NT2/D1 (cell line): Measurements from ENCODE around the gene ZNF611.

Experiments used
- DNase-seq: peaks from one replicate; pipeline ENCODE4 v3.0.0-alpha.2; 2011; ENCODE audit warnings: low read depth, low spot score
- H3K27me3 ChIP-seq: 2 replicates; pipeline ENCODE4 v1.6.0; 2011; ENCODE audit warnings: mild to moderate bottlenecking; ENCODE audit not compliant: insufficient read length, insufficient read depth
- H3K36me3 ChIP-seq: 2 replicates; pipeline ENCODE4 v1.6.1; 2011; ENCODE audit warnings: mild to moderate bottlenecking, low read length, mixed read lengths; ENCODE audit not compliant: insufficient read depth, insufficient read length
- H3K4me1 ChIP-seq: 2 replicates; pipeline ENCODE4 v1.5.1; 2011; ENCODE audit not compliant: insufficient read depth, insufficient read length
- H3K4me3 ChIP-seq: 2 replicates; pipeline ENCODE4 v1.5.1; 2011; ENCODE audit warnings: low read depth; ENCODE audit not compliant: insufficient read length
- H3K9ac ChIP-seq: 2 replicates; pipeline ENCODE4 v1.6.0; 2011; ENCODE audit warnings: low read depth; ENCODE audit not compliant: insufficient read length
- H3K9me3 ChIP-seq: 2 replicates; pipeline ENCODE4 v1.5.1; 2011; ENCODE audit warnings: mild to moderate bottlenecking, low read length; ENCODE audit not compliant: insufficient read depth
- SUZ12 ChIP-seq: IDR thresholded peaks from 2 replicates; pipeline ENCODE4 v1.6.1; 2011; ENCODE audit not compliant: insufficient read length, insufficient read depth; ENCODE audit errors: extremely low read depth
- YY1 ChIP-seq: IDR thresholded peaks from 2 replicates; pipeline ENCODE4 v1.6.1; 2011; ENCODE audit not compliant: insufficient read length, insufficient read depth
- ZNF274 ChIP-seq: IDR thresholded peaks from 2 replicates; pipeline ENCODE4 v1.6.1; 2011; ENCODE audit warnings: mild to moderate bottlenecking, low read depth, low read length

Gene ZNF611

DNA sequence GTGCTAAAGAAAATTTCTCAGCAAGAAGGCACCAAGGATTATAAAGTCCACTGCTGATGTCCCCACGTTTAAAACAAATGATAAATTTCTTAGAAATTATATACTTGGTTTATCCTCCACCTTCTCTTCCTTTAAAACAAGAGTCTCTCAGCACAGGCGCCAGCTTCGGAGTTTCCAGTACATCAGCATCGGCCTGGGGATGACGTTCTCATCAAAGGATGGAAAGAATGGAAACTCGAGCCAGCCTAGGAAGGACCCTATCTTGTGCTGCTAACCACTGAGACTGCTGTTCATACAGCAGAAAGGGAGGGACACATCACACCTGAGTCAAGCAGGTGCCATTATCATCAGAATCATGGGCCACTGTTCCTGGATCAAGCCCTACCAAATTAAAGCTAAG is 66.9 kb downstream of the ZNF611 start:
- no peak overlapping the region for H3K9ac ChIP-seq
- H3K4me1 ChIP-seq: peaks cover 2% of the 10 kb centered on the region
- DNase-seq: no peak
- TF ChIP-seq SUZ12 (no peak), ZNF274 (no peak), YY1 (no peak)
- no peaks in the 10 kb centered on the region for H3K9me3 ChIP-seq
- H3K4me3 ChIP-seq: no peak overlapping the region
- H3K27me3 ChIP-seq: no peaks in the 10 kb centered on the region
- peaks cover 34% of the 10 kb centered on the region for H3K36me3 ChIP-seq

DNA sequence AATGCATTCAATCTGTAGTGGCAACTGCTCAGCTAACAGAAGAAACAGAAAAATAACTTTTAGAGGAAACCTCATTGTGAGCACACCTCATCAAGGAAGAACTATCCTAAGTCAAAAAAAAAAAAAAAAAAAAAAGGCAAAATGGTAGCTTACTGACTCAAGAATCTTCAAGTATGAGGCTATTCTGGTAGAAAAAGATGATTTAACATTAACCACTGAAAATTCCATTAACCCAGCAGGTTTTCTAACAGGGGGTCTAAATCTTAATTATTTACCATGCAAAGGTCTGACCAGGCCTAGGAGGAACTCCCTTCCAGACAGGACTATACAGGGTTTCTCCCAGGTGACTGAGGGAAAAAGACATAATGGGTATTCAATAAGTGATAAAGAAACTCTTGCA is 68.3 kb downstream of the ZNF611 start:
- Histone ChIP-seq H3K4me1 (peaks cover 2% of the 10 kb centered on the region), H3K27me3 (no peaks in the 10 kb centered on the region), H3K36me3 (peaks cover 41% of the 10 kb centered on the region), H3K9ac (no peak overlapping the region), H3K4me3 (no peak overlapping the region), H3K9me3 (no peaks in the 10 kb centered on the region)
- DNase-seq: no peak
- TF ChIP-seq YY1 (no peak), SUZ12 (no peak), ZNF274 (no peak)

DNA sequence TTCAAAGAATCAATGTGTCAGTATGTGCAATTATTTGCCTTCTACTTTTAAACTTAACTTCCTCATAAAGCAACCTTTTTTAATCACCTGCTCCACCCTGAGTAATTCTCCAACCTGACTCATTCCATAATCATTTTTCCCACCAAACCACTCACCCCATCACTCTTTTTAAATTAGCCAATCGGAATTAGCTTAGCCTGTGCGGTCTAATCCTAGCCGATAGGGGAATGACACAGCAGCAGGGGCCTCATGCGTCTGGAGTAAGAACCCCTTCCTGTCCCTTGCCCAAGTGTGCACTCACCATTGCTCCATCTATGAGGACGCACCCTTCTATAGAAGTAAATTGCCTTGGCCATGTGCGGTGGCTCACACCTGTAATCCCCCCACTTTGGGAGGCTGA is 69.3 kb downstream of the ZNF611 start:
- no peak for DNase-seq
- TF ChIP-seq YY1: no peak
- TF ChIP-seq SUZ12: no peak
- TF ChIP-seq ZNF274: no peak
- H3K36me3 ChIP-seq: peaks cover 47% of the 10 kb centered on the region

DNA sequence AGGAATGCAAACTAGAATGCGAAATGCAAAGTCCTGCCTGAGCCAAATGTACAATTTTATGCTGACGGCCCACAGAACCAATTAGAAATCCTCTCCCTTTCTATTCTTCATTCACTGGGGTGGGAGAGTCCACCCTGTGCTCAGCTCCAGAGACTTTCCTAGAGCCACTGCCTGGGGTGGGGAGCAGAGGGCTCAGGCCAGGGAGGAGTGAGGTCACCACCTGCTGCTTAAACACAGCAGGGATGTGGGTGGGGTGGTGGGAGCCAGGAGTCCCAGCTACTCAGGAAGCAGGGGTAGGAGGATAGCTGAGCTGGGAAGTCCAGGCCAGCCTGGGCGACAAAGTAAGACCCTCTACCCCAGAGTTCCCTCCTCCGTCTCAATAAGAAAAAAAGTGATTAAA is 69.8 kb downstream of the ZNF611 start:
- Histone ChIP-seq H3K27me3 (no peaks in the 10 kb centered on the region), H3K36me3 (peaks cover 47% of the 10 kb centered on the region), H3K9me3 (no peaks in the 10 kb centered on the region), H3K9ac (no peak overlapping the region), H3K4me3 (no peak overlapping the region), H3K4me1 (peaks cover 2% of the 10 kb centered on the region)
- TF ChIP-seq ZNF274 (no peak), YY1 (no peak), SUZ12 (no peak)
- no peak for DNase-seq

More for the DNA sequence above, 69.3 kb downstream of the ZNF611 start:
- no peaks in the 10 kb centered on the region for H3K9me3 ChIP-seq
- H3K27me3 ChIP-seq: no peaks in the 10 kb centered on the region
- H3K9ac ChIP-seq: no peak overlapping the region
- no peak overlapping the region for H3K4me3 ChIP-seq
- peaks cover 2% of the 10 kb centered on the region for H3K4me1 ChIP-seq

DNA sequence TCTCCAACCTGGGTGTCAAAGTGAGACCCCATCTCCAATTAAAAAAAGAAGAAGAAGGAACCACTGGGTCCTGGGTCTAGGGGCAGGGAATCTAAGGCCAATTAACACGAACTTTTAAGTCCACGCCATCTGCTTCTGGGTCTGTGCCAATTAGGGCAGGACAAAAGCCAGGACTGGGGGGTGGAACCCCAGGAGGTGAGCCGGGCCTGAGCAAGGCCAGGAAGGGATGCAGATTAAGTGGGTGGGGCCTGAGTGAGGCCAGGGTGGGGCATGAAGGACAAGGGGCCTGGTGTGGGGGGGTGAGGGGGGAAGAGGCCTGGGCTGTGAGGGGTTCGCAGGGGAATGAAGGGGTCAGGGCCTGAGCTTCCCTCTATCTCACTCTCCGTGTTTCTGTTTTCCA is 70.4 kb downstream of the ZNF611 start:
- Histone ChIP-seq H3K36me3 (peaks cover 49% of the 10 kb centered on the region), H3K9ac (no peak overlapping the region), H3K4me1 (peaks cover 2% of the 10 kb centered on the region), H3K27me3 (no peaks in the 10 kb centered on the region), H3K4me3 (no peak overlapping the region), H3K9me3 (no peaks in the 10 kb centered on the region)
- TF ChIP-seq ZNF274 (no peak), YY1 (no peak), SUZ12 (no peak)
- no peak for DNase-seq

DNA sequence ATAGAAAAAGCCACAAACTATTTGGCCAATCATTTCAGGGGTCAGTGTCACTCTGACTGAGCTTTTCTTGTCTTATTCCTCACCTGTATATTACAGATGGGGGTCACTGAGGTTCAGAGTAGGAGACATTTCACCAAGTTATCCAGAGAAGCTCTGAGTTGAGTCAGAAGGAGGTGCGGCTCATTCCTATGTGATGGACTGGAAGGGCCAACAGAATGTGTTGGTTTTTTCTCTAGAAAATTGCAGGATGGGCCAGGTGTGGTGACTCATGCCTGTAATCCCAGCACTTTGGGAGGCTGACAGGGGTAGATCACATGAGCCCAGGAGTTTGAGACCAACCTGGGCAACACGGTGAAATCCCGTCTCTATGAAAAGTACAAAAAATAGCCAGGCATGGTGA is 72.2 kb downstream of the ZNF611 start:
- H3K9me3 ChIP-seq: no peaks in the 10 kb centered on the region
- DNase-seq: no peak
- peaks cover 54% of the 10 kb centered on the region for H3K36me3 ChIP-seq
- TF ChIP-seq YY1 (no peak), SUZ12 (no peak), ZNF274 (no peak)
- no peak overlapping the region for H3K9ac ChIP-seq
- H3K27me3 ChIP-seq: no peaks in the 10 kb centered on the region
- no peaks in the 10 kb centered on the region for H3K4me1 ChIP-seq
- H3K4me3 ChIP-seq: no peak overlapping the region

DNA sequence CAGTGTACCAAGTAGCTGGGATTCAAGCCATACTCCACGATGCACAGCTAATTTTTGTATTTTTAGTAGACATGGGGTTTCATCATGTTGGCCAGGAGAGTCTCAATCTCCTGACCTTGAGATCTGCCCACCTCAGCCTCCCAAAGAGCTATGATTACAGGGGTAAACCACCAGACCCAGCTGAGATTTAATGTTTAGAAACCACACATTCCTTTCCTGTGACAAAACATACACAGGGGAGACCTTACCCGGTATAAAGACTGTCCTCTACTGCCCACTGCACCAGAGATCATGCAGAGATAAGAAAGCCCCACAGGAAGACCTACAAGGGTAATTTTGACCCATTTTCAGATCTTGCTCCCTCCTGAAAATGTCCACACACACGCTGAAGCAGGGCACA is 73.9 kb downstream of the ZNF611 start:
- no peaks in the 10 kb centered on the region for H3K4me1 ChIP-seq
- H3K9me3 ChIP-seq: no peaks in the 10 kb centered on the region
- H3K27me3 ChIP-seq: no peaks in the 10 kb centered on the region
- no peak overlapping the region for H3K9ac ChIP-seq
- no peak for DNase-seq
- TF ChIP-seq YY1 (no peak), ZNF274 (no peak), SUZ12 (no peak)
- peaks cover 67% of the 10 kb centered on the region for H3K36me3 ChIP-seq
- no peak overlapping the region for H3K4me3 ChIP-seq

DNA sequence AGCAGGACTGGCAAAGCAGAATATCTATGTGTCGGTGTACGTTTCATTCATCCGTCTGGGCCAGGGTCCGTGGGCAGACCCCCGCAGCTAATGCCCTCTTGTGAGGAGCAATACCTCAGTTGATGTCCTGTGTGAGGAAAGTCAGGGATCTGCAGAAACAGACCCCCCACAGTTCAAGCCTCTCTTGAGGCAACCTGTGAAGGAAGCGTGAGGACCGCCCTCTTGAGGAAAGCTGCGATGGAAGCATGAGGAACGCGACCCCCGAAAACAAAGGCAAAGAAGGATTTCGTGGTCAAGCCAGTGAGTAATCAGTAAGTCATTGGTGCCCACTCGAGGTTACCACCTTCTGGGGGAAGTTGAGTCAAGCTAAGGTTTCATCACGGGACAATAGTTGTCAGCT is 75.8 kb downstream of the ZNF611 start:
- no peak for DNase-seq
- no peak overlapping the region for H3K9ac ChIP-seq
- peaks cover 82% of the 10 kb centered on the region for H3K36me3 ChIP-seq

More for the DNA sequence above, 75.8 kb downstream of the ZNF611 start:
- Histone ChIP-seq H3K9me3 (no peaks in the 10 kb centered on the region), H3K4me1 (no peaks in the 10 kb centered on the region), H3K4me3 (no peak overlapping the region), H3K27me3 (no peaks in the 10 kb centered on the region)
- TF ChIP-seq SUZ12 (no peak), YY1 (no peak), ZNF274 (no peak)
